ENCODE results near the gene MRPL14.
"Not testable (repeated sequence)": the region's sequence is repeated elsewhere in the genome, so short reads cannot be mapped to it uniquely, and the experiment has no call there.

The MRPL14 gene

DNA sequence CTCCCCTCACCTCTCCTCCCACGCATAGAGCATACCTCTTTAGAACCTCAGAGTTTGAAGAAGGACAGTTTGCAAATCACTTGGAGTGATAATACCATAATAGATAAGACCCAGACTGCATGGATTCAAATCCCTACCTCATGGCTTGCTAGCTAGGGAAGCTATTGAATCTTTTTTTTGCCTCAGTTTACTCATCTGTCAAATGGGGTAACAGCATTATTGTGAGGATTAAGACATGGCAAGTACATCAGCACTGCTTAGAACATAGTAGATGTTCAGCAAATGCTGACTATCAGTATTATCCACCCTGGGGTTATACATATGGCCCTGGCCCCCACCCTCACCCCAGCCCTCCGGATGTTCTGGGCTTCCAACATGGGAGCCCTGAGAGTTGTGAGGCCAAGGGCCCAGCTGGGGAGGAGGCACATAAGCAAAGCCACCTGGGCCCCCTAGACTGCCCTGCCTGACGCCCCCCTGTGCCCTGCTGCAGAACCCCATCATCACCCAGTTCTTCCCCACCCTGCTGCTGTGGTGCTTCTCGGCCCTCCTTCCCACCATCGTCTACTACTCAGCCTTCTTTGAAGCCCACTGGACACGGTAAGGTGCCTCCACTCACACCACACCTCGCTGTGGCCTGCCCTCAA lies 22.2 kb upstream of the MRPL14 start:
- DNase-seq = no peak

DNA sequence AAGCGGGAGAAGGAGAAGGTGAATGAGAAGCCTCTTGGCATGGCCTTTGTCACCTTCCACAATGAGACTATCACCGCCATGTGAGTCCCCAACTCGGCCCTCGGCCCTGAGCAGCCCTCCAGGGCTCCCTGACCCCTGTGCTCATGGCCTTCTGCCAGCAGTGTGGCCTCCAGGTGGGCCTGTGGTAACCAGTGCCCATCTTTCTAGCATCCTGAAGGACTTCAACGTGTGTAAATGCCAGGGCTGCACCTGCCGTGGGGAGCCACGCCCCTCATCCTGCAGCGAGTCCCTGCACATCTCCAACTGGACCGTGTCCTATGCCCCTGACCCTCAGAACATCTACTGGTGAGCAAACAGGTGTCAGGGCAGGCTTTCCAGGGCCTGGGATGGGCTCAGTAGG lies 21.1 kb upstream of the MRPL14 start:
- no peak for DNase-seq

GRCh38 chr6:44147256-44147655 lies 20.0 kb upstream of the MRPL14 start:
- no peak for DNase-seq

- no peak for DNase-seq
Measured at GRCh38 chr6:44146685-44147084, 19.4 kb upstream of the MRPL14 start.

DNA sequence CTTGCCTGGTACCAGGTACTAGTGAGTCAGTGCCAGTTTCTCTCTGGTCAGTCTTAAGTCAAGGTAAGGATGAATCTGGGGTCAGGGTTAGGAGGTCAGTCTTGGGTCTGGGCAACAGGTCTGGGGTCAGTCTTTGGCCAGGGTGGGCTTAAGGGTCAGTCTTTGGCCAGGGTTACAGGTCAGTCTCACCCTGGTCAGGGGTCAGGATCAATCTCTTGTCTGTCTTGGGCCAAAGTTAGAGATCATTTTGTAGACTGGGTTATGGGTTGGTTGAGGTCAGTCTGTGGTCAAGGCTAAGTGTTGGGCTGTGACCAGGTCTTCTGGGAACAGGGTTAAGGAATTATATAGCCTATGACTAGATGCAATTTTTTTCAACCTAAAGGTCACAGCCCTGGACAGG lies 18.6 kb upstream of the MRPL14 start:
- no peak for DNase-seq

DNA sequence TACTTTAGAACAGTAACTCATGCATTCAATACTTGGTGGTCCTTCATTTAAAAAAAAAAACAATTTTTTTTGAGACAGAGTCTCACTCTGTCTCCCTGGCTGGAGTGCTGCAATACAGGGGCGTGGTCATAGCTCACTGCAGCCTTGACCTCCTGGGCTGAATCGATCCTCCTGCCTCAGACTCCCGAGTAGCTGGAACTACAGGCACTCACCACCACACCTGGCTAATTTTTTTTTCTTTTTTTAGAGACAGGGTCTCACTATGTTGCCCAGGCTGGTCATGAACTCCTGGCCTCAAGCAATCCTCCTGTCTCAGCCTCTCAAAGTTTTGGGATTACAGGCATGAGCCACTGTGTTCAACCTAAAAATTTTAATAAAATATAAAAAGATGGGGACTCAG lies 17.3 kb upstream of the MRPL14 start:
- not testable (repeated sequence) for DNase-seq

- no peak for DNase-seq
Measured at GRCh38 chr6:44143731-44144130, 16.5 kb upstream of the MRPL14 start.

- no peak for DNase-seq
Measured at GRCh38 chr6:44142835-44143234, 15.6 kb upstream of the MRPL14 start.

DNA sequence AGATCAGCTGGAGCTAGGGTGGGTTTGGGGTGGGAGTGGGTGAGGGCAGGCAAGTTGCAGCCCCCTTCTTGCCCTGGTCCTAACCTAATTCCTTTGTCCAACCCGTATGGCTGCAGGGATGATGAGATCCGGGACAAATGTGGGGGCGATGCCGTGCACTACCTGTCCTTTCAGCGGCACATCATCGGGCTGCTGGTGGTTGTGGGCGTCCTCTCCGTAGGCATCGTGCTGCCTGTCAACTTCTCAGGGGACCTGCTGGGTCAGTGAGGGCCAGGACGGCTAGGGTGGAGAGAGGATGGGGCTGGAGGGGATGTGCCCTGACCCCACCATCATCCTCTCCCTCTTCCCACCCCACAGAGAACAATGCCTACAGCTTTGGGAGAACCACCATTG lies 12.1 kb upstream of the MRPL14 start:
- no peak for DNase-seq

- DNase-seq = no peak
Measured at GRCh38 chr6:44138717-44139350, 11.6 kb upstream of the MRPL14 start.

DNA sequence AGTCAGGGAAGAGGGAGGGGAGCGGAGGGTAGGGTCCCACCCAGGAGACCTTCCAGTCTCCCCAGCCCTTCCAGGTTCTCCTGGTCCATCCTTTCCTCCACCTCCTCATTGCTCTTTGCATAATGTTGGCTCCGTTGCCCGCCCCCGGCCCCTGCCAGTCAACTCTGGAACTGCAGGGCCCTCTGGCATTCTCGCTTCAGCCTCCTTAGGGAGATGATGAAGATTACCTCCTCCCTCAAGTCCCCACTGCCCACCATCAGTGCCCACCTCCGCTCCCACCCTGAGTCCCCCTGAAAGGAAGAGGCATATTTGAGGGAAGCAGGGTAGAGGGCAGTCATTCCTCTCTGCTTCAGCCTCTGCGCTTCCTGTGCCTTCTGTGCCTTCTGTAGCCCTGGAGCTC lies 8.6 kb upstream of the MRPL14 start:
- DNase-seq = no peak

GRCh38 chr6:44135173-44135758 lies 8.0 kb upstream of the MRPL14 start:
- DNase-seq = no peak

- no peak for DNase-seq
Measured at GRCh38 chr6:44133981-44134711, 6.9 kb upstream of the MRPL14 start.

DNA sequence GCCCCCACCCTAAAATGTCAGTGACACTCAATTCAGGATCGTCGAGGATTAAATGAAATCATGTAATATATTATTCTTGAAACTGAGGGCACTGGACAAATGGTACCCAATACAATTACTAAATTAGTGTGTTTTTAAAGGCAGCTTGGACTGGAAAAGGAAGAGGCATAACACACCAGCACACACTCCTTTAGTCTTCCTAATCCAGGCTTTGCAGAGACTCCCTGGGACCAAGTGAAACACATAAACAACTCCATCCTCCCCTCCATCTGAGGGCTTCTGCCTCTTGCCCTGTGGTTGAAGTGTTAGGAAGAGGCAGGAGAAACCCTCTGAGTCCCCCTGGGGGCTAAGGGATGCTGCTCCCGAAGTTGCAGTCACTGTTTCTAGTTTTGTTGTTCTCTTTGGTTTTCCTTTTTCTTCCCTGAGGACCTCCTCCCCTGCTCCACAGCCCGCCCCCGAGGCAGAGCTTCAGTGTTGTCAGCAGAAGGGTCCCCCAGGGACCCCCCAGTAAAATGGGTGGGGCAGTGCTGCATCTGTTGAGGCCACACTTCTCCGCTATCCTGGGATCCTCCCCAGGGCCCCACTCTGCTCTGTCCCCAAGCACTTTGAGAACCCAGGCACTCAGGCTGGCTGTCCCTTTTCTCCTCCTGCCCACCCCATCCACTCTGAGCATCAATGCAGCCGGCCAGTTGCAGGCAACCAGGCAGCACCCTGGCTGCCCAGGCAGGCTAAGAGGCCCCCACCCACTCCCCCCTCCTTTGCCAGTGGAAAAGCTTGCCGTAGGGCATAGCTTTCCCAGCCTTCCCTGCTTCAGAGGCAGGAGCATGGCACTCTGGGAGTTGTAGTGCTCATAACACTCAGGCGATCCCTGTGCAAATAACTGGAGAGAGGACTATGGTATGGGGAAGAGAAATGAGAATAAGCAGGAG lies 6.0 kb upstream of the MRPL14 start:
- DNase-seq = no peak

DNA sequence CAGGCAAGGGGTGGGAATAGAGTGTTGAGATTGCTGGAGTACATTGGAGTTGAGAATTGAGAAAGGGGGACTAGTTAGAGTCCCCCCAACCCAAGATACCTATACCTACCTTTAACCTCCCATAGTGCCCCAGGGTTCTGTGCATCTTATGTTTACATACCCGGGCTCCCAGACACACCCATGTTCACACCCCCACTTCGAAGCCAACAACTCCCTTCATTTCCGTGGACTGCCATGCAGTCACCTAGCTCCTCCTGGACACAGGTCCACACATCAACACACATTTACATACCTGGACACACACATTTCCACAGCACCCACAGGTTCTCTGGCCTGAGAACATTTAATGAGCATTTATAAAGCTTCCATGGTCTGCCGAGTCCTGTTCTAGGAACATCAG lies 5.2 kb upstream of the MRPL14 start:
- no peak for DNase-seq

GRCh38 chr6:44131892-44132291 lies 4.6 kb upstream of the MRPL14 start:
- no peak for DNase-seq

- no peak for DNase-seq
Measured at GRCh38 chr6:44129841-44130322, 2.6 kb upstream of the MRPL14 start.

DNA sequence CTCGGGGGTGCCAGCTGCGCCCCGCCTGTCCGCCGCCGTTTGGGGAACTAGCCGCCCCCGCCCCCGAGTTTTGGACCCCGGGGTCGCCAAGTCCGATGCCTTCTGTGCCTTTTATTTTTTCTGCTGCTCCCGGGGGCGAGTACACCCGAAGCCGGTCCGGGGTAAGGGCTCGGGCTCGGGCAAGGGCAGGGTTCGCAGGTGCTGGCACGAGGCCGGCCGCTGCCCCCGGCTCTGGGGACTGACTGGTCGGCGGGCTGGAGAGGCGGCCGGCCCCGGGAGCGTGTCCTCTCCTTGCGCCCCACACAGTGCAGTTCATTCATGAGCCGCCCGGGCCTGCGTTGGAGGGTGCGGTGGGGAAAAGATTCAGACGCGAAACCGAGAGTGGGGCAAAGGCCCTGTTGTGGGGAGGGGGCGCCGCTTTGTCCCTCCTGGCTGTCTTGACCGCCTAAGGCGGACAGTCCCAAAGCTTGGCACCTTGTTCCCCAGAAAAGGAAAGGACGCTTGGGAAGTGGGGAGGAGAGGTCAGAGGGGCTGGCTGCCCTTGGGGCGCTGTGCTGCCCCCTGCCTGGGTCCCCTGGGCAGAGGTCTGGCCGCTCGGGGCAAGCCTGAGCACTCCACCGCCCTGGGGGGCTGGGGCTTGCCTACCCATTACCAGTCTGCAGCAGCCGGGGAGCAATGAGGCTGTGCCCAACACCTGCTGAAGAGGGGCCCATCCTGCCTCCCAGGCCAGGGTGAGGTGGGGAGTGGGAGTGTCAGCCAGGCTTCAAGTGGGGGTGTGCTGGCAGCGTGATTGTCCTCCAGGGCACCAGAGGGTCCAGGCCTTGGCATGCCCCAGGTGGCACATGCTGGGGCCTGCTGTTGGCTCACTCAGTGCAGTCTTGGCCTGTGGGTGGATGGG lies 1.0 kb upstream of the MRPL14 start:
- no peak for DNase-seq

GRCh38 chr6:44126320-44127149 lies 717 bp downstream of the MRPL14 start:
- no peak for DNase-seq

GRCh38 chr6:44123544-44123943 lies 3.7 kb downstream of the MRPL14 start:
- DNase-seq = no peak

GRCh38 chr6:44122801-44123200 lies 4.5 kb downstream of the MRPL14 start:
- no peak for DNase-seq
